Duodenal mucosa (tissue), 2 donors: ENCODE measurements around the gene TMEM213.

Experiments used
- H3K27ac ChIP-seq: one replicate; pipeline ENCODE4 v1.7.0; 2013; ENCODE audit warnings: low read depth, low read length
- H3K27me3 ChIP-seq, 2 donors: one replicate each; pipeline ENCODE4 v1.7.0; 2013; ENCODE audit warnings: low read length in 2 of 2, control low read depth in 1 of 2; ENCODE audit not compliant: insufficient read depth in 2 of 2, control insufficient read depth in 1 of 2
- H3K36me3 ChIP-seq, 2 donors: one replicate each; pipeline ENCODE4 v1.7.0; 2013; ENCODE audit warnings: low read length in 2 of 2, control low read depth in 1 of 2; ENCODE audit not compliant: insufficient read depth in 2 of 2, control insufficient read depth in 1 of 2
- H3K4me1 ChIP-seq, 2 donors: one replicate each; pipeline ENCODE4 v1.7.0; 2013; ENCODE audit warnings: low read length in 2 of 2, control low read depth in 1 of 2; ENCODE audit not compliant: insufficient read depth in 2 of 2, control insufficient read depth in 1 of 2
- H3K4me3 ChIP-seq, 2 donors: one replicate each; pipeline ENCODE4 v1.7.0; 2013; ENCODE audit warnings: low read length in 2 of 2, low read depth in 1 of 2
- H3K9ac ChIP-seq, 2 donors: one replicate each; pipeline ENCODE4 v1.7.0; 2013; ENCODE audit warnings: low read length in 2 of 2, low read depth in 1 of 2
- H3K9me3 ChIP-seq, 2 donors: one replicate each; pipeline ENCODE4 v1.7.0; 2013; ENCODE audit warnings: low read length in 2 of 2, control low read depth in 1 of 2; ENCODE audit not compliant: control insufficient read depth in 1 of 2

The TMEM213 gene

GRCh38 chr7:138816650-138817049 lies 18.9 kb downstream of the TMEM213 start:
- Histone ChIP-seq H3K4me1 (no peaks in the 10 kb centered on the region), H3K27me3 (no peaks in the 10 kb centered on the region), H3K27ac (no peak overlapping the region), H3K9ac (no peak overlapping the region), H3K36me3 (no peaks in the 10 kb centered on the region), H3K9me3 (no peaks in the 10 kb centered on the region), H3K4me3 (no peak overlapping the region)

GRCh38 chr7:138819625-138820024 lies 21.8 kb downstream of the TMEM213 start:
- no peak overlapping the region for H3K4me3 ChIP-seq
- H3K27me3 ChIP-seq, result no peaks in the 10 kb centered on the region
- H3K36me3 ChIP-seq, result no peaks in the 10 kb centered on the region
- no peak overlapping the region for H3K9ac ChIP-seq
- no peaks in the 10 kb centered on the region for H3K4me1 ChIP-seq
- H3K9me3 ChIP-seq, result no peaks in the 10 kb centered on the region
- no peak overlapping the region for H3K27ac ChIP-seq

- Histone ChIP-seq H3K9ac (no peak overlapping the region), H3K9me3 (peaks cover 0 to 3% of the 10 kb centered on the region in 2 donors), H3K4me3 (no peak overlapping the region), H3K27me3 (no peaks in the 10 kb centered on the region), H3K27ac (no peak overlapping the region), H3K36me3 (no peaks in the 10 kb centered on the region), H3K4me1 (no peaks in the 10 kb centered on the region)
Measured at GRCh38 chr7:138821912-138822311, 24.1 kb downstream of the TMEM213 start.

GRCh38 chr7:138822867-138823535 lies 25.2 kb downstream of the TMEM213 start:
- no peaks in the 10 kb centered on the region for H3K4me1 ChIP-seq
- no peak overlapping the region for H3K4me3 ChIP-seq
- no peak overlapping the region for H3K9ac ChIP-seq
- no peak overlapping the region for H3K27ac ChIP-seq
- no peaks in the 10 kb centered on the region for H3K27me3 ChIP-seq
- H3K36me3 ChIP-seq, result no peaks in the 10 kb centered on the region
- peaks cover 0 to 3% of the 10 kb centered on the region in 2 donors for H3K9me3 ChIP-seq

DNA sequence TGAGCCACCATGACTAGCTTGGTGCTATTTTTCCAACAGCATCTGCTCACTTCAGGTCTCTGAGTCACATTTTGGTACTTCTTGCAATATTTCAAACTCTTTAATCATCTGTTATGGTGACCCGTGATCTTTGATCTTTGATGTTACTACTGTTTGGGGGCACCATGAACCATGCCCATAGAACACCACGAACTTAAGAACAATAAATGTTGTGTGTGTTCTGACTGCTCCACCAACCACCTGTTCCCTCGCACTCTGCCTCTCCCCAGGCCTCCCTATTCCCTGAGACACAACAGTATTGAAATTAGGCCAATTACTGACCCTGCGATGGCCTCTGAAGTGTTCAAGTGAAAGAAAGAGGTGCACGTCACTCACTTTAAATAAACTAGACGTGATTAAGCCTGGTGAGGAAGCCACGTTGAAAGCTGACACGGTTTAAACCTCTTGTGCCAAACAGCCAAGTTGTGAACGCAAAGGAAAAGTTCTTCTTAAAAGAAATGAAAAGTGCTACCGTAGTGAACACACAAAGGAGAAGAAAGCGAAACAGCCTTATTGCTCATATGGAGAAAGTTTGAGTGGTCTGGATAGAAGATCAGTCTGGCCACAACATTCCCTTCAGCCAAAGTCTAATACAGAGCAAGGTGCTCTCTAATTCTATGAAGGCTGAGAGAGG lies 27.4 kb downstream of the TMEM213 start:
- Histone ChIP-seq H3K9me3 (peaks cover 0 to 3% of the 10 kb centered on the region in 2 donors), H3K4me3 (no peak overlapping the region), H3K27me3 (no peaks in the 10 kb centered on the region), H3K36me3 (no peaks in the 10 kb centered on the region), H3K4me1 (no peaks in the 10 kb centered on the region), H3K9ac (no peak overlapping the region), H3K27ac (no peak overlapping the region)

DNA sequence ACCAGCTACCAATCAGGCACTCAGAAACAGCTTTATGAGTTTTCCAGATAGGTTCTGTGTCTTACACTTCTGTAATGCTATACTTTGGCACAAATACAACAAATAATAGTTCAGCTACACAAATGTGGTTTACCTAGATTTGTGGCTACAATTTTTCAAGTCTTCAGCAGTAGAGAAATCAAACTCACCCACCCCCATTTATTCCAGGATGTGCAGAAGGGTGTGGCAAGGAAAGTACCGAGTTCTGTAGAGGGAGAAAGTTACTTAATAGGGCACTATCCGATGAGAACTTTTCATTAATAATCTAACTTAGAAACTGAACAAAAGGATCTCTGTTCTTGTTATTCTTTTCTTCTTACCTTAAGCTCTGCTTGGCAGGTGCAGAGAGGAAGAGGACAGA lies 30.5 kb downstream of the TMEM213 start:
- Histone ChIP-seq H3K4me1 (no peaks in the 10 kb centered on the region), H3K9ac (no peak overlapping the region), H3K4me3 (no peak overlapping the region), H3K27ac (no peak overlapping the region), H3K36me3 (no peaks in the 10 kb centered on the region), H3K27me3 (no peaks in the 10 kb centered on the region), H3K9me3 (peaks cover 0 to 3% of the 10 kb centered on the region in 2 donors)

DNA sequence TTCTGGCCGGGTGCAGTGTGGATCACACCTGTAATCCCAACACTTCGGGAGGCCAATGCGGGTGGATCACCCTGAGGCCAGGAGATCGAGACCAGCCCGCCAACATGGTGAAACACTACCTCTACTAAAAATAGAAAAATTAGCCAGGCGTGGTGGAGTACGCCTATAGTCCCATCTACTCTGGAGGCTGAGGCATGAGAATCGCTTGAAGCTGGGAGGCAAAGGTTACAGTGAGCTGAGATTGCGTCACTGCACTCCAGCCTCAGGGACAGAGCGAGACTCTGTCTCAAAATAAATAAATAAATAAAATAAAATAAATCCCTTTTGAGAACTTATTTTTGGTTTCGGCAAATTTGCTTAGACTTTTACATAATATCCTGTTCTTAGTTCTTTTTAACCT lies 31.5 kb downstream of the TMEM213 start:
- Histone ChIP-seq H3K4me1 (no peaks in the 10 kb centered on the region), H3K4me3 (no peak overlapping the region), H3K27me3 (no peaks in the 10 kb centered on the region), H3K9ac (no peak overlapping the region), H3K36me3 (no peaks in the 10 kb centered on the region), H3K9me3 (peaks cover 0 to 3% of the 10 kb centered on the region in 2 donors), H3K27ac (no peak overlapping the region)

DNA sequence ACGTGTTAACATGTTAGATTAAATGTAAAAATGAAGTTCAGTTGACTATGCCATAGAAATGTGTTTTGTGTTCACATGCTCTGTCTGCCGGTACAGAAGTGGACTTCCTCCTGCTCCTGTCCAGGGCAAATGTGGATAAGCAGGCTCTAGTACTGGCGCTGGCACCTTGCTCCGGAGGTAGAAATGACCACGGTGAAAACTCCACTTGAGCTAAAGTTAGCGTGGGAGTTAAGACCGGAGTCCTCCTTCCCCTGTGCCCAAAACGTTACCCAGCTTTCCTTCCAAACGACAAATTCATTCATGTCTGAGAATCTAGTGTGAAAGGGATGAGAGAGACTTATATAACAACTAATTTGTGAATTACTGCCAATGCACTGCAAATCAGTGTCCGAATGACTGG lies 35.2 kb downstream of the TMEM213 start:
- no peaks in the 10 kb centered on the region for H3K27me3 ChIP-seq

DNA sequence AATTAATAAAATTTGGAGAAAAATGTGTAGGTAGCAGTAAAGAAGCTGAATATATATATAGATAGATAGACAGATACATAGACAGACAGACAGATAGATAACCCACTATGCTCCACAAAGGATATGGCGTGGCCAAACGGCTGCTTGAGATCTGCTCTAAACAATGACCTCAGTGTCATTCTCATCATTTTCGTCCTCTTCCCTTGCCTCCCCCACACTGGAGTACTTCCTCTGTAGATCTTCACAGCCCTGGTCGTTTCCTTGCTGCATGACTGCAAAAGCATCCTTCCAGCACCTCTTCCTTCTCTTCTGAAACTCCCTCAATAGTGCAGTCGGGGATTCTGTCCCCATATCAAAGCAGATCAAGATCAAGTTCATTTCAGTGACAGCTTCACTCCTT lies 35.8 kb downstream of the TMEM213 start:
- Histone ChIP-seq H3K27ac (no peak overlapping the region), H3K4me1 (no peaks in the 10 kb centered on the region), H3K27me3 (no peaks in the 10 kb centered on the region), H3K36me3 (no peaks in the 10 kb centered on the region), H3K4me3 (no peak overlapping the region), H3K9me3 (no peaks in the 10 kb centered on the region), H3K9ac (no peak overlapping the region)

More for the DNA sequence above, 35.2 kb downstream of the TMEM213 start:
- H3K4me1 ChIP-seq, result no peaks in the 10 kb centered on the region
- H3K9me3 ChIP-seq, result no peaks in the 10 kb centered on the region
- H3K4me3 ChIP-seq, result no peak overlapping the region
- H3K9ac ChIP-seq, result no peak overlapping the region
- no peak overlapping the region for H3K27ac ChIP-seq
- H3K36me3 ChIP-seq, result no peaks in the 10 kb centered on the region

- H3K4me1 ChIP-seq, result no peaks in the 10 kb centered on the region
- H3K27me3 ChIP-seq, result no peaks in the 10 kb centered on the region
- no peaks in the 10 kb centered on the region for H3K36me3 ChIP-seq
- H3K4me3 ChIP-seq, result no peak overlapping the region
- H3K9ac ChIP-seq, result no peak overlapping the region
- no peaks in the 10 kb centered on the region for H3K9me3 ChIP-seq
- H3K27ac ChIP-seq, result no peak overlapping the region
Measured at GRCh38 chr7:138834583-138834982, 36.8 kb downstream of the TMEM213 start.
